HS-27A (cell line): ENCODE measurements around the gene HINT2.

Experiments
- DNase-seq: peaks from one replicate; pipeline ENCODE4 v3.0.0-alpha.2; 2012; ENCODE audit warnings: low read depth, missing footprints

HINT2 gene

DNA sequence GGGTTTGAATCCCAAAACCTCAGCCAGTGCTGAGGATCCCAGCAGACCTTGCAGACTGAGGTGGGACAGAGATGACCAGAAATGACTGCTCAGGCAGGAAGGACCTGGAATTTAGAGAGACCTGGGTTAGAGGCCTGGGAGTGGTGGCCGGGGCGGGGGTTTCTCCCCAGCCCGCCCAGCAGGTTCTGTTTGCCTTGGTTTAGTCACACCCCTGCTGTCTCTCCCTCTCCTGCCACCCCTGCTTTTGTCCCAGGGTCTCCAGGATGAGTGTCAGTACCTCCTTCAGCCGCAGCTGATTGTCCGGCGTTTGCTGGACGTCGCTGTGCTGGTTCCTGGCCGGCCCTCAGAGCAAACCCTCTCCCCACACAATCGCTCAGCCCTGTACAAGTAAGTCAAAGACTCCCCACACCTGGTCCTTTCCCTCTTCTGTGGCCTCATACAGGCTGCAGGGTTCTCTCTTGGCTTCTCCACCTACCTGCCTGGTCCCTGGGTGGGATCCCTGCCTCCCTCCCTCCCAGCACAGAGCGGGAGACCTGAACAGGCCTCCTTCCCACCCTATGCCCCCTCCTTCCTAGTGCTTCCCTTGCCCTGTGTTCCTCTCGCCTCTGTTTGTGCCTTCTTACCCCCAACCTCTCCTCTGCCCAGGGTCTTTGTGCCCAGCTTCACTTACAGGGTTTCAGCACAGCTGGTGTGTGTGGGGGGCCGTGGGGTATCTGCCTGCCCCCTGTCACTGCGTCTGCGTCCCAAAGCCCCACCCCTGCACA is 26.2 kb upstream of the HINT2 start:
- no peak for DNase-seq

DNA sequence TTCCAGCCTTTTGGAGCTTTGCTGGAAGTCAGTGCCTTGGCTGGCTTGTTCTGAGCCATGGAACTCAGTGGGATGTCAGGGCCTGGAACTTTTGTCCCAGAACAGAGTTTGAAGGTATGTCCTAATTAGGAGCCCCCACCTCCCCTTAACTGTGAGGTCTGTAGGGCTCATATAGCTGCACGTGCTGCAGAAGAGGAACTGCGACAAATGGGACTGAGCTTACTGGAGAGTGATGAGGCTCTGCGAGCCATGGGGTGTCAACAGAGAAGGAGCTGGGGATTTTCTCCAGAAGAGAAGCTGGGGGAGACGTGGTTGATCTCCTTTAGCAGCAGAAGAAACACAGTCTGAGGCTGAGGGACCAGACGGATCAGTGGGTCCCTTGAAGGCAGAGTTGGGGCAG is 25.1 kb upstream of the HINT2 start:
- no peak for DNase-seq

DNA sequence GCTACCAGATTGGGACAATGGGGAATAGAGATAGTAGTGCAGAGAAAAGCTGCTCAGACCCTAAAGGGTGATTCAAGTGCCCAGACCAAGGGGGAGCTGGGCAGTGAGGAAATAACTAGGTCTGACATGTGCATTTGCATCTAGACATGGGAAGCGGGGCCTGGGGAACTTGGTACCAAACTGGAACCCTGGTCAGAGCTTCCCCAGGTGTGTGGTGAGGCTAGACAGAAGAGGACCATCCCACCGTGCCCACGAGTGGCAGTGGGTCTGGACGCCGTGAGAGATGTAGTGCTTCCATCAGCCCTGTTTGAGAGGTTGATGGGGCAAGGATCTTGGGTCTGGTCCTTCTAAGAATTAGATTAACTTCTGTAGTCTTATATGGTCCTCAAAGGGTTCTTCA is 21.8 kb upstream of the HINT2 start:
- no peak for DNase-seq

DNA sequence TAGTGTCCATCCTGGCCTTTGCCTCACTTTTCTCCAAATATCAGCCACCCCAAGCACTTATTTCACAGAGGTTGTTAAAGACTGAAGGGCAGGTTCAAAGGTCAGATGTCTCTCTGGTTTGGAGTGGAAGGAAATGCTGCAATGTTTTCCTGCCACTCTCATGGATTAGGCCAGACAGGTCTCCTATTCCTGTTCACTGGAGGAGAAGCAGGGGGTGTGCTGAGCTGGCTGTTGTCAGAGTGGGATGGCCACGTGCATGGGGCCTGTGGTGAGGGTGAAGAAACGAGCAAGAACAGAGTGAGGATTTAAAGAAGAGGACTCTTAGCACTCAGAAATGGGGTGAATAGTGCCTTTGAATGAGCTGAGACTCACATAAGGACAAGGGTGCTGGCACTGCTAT is 20.9 kb upstream of the HINT2 start:
- DNase-seq = no peak

DNA sequence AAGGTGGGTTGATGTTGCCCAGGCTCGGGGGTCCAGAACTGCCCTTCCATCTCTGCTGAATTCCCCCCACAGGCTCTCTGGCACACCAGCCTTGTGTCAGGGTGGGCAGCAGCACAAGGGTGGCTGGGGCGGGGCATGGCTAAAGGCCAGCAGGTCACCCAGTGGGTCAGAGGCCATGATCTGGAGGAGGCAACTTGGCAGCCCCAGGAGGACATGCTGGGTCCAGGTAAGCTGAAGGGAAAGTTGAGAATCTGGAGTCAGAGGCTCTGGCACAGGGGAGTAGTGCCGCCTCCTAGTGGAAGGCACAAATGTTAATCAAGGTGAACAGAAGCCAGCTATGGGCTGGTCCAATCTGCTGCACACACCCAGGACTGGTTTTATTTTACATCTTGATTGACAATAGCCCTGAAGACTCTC is 20.4 kb upstream of the HINT2 start:
- DNase-seq = no peak

DNA sequence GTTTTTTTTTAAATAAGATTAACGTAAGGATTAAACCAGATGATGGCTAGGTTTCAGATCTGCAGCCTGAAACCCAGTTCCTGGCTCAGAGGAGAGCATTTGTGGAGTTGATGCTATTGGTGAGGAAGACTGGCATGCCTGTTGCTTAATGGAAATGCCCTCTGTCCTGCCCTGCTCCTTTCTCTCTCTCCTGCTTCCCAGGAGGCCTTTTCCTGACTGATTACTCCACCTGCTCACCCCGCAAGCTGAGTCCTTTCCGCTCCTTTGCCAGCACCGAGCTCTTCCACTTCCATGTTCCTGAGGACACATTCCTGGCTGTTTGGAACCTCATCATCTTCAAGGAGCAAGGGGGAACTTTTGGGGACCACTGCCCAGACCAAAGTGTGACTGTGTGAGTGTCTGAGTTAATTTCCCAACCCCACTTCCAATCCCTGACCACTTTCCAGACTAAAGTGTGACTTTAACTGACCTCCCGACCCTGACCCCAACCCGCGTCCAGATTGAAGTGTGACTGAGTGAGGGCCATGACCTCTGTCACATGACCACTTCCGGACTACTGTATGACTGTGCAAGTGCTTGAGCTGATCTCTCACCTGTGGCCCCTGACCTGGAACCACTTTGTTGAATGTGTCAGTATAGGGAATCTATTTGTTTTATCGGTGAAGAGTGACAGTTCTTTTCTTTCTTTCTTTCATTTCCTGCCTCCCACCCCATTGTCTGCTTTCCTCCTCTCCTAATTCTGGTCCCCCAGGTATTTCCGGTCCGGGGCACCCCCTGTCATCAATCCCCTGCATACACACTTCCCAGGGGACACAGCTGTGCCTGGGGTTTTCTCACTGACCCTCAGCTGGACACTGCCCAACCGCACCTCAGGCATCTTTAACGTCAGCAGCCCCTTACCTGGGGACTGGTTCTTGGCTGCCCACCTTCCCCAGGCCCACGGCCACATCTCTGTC is 19.7 kb upstream of the HINT2 start:
- DNase-seq = no peak

DNA sequence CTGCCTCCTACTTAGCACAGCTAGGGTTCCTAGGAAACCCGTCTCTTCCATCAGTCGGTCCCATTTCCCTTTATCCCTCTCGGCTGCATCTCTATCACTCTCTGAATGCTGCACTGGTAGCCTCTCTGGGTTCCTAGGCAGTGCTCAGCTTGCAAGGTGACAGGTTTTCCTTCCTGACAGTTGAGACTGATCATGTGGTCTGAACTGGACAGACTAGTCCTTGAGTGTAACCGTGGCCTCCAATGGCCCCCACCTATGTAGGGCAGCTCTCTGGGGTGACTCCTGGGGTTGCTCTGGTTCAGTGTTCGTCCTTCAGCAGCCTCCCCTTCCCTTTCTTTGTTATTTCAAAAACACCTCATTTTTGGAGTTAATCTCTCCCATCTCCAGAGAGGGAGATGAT is 18.0 kb upstream of the HINT2 start:
- DNase-seq = no peak

DNA sequence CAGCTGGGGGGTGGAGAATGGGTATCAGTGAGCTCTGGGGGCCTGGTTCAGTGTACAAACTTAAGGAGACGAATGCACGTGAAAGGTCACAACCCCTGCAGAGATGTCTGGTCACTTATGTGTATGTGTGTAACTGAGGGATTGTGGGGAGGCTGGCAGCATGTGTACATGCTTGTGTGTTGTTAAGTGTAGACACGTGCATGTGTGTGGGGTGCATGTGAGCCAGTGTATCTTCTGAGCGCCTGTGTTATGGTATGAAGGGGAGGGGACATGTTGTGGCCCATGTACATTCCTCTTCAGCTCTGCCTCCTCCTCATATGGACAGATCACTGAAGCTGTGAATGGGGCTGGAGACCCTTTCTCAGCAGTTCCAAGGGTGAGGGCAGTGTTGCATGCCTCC is 16.2 kb upstream of the HINT2 start:
- no peak for DNase-seq

DNA sequence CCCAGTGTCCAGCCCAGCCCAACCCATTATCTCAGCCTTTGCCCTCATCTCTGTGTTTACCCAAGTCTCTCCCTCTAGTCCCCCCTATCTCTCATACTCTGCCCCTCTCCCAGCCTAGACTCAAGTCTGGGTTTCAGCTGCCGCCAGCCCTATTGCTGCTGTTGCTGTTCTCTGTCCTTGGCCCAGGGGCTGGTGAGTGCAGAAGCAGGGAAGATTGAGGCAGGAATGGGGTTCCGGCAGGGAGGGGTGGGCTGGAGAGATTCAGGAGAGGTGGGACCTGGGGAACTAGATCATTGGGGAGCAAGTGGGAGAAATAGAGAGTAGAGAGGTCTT is 14.9 kb upstream of the HINT2 start:
- no peak for DNase-seq

DNA sequence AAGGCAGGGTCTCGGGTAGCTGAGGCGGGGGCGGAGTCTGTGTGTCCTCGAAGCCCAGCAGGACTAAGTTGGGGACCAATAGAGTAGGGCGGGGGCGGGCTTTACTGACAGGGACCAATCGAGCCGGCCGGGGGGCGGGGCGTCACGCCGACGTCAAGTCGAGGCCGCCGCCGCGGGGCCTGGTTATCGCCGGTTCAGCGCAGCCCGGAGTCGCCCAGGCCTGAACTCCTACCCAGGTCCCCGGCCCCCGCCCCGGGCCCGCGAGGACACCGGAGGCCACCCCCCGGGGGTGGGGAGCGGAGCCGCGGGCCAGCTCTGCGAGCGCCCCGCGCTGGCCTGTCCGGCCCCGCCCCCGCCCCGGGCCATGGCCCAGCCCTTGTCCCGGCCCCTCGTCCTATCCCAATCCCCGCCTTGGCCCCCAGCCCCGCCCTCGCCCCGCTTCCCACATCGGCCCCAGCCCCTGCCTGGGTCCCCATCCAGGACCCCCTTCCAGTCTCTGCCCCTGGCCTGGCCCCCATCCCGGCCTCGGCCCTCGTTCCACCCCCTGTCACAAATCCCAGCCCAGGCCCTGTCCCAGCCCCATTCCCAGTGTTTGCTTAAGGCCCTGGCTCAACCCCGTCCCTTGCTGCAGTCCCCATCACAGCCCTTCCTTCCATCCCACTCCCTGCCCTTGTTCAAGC is 14.4 kb upstream of the HINT2 start, which contains the start of gene TMEM8B:
TSS of gene TMEM8B (plus strand) at position 145 of the 680 bp plus-strand sequence. CDS start at position 365, 220 bp downstream.
- DNase-seq = peak; percentile 69

DNA sequence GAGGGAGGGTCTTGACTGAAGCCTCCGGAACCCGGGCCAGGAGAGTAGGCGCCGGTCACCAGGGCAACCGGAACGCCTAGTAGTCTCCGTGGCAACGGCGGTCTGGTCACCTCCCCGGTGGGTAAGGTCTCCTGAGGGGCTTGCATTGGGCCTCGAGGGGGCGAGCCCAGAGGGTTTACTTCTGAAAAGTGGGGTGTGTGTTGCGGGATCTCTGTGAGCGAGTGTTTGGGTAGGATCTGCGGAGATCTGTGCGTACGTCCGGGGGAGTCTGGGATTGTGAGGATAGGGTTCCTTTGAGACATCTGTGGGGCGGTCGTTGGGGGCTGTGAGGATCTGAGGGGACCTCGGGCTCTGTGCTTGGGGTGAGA is 13.9 kb upstream of the HINT2 start, which contains the start of gene FAM221B:
TSS of gene FAM221B (minus strand) at position 17 of the 368 bp plus-strand sequence. CDS start 2,571 bp downstream, outside the sequence.
- DNase-seq = no peak

DNA sequence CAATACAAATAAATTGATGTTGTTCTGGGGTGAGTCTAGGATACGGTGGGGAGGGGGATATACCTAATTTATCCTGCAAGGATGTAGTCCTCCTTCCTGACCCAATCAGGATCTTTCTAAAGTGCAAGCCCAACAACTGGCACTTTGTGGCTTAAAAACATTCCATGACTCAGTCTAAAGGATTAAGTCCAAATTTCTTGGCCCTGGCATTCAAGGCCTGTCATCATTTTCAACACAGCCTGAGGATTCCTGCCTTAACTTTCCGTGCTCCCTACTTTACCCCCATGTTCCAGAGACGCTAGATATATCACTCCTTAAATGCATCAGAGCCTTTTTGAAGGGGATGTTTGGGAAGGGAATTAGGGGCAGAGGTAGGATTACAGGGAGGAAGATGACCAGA is 12.6 kb upstream of the HINT2 start:
- peak; percentile 63 for DNase-seq

DNA sequence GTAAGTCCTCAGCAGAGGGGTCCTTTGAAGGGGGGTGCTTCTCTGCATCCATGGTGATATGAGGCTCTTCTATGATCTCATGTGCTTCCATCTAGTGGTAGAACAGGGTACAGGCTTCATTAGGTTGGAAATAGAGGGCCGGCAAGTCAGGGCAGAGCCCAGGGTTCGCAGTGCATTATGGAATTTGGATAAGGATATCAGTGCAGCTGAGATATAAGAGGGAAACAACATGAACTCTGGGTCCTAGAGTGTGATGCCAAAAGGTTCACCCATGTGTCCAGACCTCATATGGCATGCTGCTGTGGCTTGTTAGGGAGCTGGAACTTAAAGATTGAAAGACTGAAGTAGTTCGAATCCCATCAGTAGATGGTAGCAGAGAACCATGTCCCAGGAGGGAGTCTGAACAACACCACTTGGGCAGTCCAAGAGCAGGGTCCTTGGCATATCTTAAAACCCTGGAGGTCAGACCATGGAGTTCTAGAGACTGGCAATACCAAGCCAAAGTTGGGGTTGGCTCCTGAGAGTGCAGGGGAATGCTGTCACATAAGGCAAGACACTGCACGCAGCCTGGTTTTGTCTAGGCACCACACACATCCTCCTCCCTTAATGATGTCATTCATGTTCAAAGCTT is 11.3 kb upstream of the HINT2 start:
- peak; percentile 65 for DNase-seq

DNA sequence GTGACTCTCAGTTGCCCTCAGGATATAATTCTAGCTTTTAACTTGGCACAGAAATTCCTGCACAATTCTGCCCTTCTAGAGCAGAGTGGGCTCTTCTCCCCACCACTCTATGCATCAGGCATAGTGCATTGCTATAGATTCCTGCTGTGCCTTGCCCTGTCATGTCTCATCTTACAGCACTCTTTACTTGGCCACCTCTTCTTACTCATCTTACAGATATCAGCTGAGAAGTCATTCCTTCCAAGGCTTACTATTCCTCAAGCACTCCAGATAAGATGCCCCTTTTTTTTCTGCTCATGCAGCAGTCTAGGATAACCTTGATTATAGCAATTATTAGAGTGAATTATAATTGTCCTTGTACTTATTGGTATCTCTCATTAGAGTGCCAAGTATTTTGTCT is 8.1 kb upstream of the HINT2 start:
- no peak for DNase-seq

DNA sequence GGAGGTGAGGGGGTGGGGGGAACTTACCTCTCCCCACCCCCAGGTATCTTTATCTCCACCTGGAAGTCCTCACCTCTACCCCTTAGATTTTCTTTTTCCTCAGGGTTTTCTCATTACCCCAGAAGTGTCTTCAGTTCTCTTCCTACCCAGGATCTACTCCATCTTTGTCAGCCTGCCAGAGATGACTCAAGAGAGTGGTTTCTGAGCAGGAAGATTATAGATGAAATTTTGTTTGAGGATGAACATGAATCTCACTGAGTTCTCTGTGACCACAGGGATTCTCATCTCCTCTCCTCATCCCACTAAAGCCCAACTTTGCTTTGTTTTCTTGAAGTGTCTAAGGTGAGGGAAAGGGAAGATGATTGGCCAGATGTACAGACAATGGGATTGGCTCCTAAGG is 5.2 kb upstream of the HINT2 start:
- no peak for DNase-seq

DNA sequence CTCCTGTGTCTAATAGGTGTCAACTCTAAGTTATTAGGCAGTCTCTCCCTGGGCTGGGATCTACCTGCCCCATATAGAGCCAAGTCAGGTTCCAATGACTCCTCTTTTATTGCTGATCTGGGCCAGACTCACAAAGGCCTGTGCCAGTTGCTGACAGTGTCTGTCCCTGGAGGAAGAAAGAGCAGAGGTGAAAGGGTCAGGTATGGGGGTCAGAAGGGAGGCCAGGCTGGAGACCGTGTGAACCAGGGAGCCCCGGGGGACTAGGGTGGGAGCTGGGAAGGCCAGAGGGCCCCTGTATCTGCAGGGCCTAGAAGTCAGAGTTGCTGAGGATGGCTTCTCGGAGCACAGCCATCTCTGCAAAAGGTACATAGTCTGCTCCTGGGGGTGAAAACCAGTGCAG is 3.5 kb upstream of the HINT2 start:
- DNase-seq = no peak

DNA sequence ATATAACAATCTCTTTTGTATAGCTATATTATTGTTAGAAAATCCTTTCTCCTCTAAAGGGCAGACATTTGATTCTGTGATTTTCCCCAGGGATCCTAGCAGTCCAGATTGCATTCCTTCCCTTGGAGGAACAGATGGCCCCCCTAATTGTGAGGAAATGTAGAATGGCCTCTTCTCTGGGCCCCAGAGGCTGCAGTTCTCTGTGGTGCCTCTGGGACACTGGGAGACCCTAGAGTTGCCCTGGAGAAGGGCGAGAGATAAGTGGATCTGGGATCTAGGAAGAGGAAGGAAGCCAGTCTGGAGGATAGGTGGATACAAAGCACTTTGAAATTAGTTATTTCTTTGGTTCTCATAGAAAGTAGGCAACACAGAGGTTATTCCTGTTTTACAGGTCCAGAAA is 1.9 kb upstream of the HINT2 start:
- no peak for DNase-seq

DNA sequence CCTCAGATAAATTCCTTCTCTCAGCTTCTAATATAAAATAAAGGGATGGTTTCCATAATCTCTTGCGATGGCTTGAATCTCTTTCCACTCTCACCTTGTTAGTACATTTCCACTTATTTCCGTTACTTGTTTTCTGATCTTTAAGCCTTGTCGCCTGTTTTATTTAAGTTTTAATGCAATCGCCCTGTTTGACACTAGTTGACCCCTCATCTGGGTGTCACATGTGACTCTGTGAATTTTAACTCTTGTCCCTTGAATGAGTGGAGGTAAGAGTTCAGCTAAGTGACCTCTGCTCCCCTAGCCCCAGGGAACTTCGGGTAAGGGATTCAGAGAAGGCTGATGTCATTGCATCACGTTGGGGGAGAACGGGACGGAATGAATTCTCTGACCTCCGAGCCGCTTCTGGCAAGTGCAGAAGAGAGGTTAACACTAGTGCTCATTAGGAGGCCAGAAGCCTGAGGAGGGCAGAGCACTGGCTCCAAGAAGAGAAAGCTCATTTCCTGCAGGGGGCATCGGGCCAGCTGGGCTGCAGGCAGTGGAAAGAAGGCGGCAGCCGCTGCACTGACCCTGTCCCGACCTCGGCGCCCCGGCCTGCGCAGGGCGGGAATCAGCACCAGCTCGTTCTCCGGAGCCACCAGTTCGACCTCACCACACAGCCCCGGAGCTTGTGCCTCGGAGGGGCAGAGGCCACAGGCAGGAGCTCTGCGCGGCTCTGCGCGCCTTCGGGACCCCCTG is 569 bp downstream of the HINT2 start:
- peak; percentile 53 for DNase-seq

DNA sequence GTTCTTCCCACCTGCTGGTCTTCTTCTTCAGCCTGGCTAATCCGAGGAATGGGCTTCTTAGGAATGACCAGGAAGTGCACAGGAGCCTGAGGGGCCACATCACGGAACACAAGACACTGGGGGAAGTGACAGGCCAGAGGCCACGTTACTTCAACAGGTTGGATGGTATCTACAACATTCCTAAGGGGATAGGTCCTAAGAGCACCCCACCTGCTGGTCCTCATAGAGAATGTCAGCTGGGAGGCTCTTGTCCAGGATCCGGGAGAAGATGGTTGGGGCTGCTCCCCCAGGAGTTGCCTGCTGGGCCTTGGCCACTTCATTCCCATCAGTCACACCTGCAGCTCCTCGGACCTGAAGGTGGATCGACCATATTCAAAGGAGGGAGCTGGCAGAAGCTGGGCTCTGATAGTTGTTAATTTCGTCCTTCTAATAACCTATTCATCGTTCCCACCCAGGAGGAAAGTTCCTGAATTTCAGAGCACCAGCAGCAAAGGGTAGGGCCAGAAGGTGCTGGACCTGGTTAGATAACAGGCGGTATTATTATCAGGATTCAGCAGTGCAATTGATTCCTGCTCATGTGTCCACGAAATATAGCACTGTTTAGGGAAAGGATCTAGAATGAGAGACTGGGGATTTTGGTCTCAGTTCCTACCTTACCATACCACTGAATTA is 1.3 kb downstream of the HINT2 start:
- DNase-seq = no peak

DNA sequence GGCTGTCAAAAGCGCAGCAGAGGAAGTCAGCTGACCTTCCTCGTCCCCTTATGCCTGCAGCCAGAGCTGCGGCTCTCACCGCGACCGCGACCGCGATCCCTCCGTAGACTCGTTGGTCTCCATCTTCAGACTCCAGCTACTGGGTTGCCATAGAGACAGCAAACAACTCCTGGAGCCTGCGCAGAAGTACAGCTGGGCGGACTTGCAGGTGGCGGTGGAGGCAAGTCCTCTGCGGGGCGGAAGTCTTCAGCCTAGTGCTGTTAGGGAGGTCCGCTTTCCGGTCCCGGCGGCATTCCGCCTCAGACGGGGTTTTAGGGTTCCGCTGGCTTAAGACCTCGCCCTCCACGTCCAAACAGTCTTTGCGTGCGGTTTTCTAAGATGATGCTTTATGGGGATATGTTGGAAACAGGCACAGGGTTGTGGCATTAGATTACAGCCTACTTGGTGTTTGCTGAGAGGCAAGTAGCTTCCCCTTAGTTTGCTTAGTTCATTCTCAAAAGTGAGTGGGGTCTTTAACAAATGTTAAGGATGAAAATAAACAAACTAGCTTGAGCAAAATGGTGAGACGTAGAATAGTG is 2.7 kb downstream of the HINT2 start, which contains the start of gene SPAG8:
TSS of gene SPAG8 (minus strand) at position 238 of the 578 bp plus-strand sequence. CDS start at position 123, 115 bp downstream.
- peak; percentile 35 for DNase-seq
